Vagina (tissue), 2 donors: ENCODE measurements around the gene ATXN2. TPM values are rescaled to one million over a fixed set of nuclear protein-coding genes. Genes with fewer than 3 reads are reported as not detected.

ENCODE experiments used
- DNase-seq, 2 donors: peaks; one replicate each; pipeline ENCODE4 v3.0.0-alpha.2; 2017; ENCODE audit errors: extremely low spot score in 2 of 2
- H3K27ac ChIP-seq: fragments of 200-600 bp; sonication (generic); one replicate; pipeline ENCODE4 v1.5.1; 2019
- H3K27me3 ChIP-seq: fragments of 200-600 bp; sonication (generic); one replicate; pipeline ENCODE4 v1.5.1; 2019
- H3K36me3 ChIP-seq, 2 donors: fragments of 200-600 bp; sonication (generic); one replicate each; pipeline ENCODE4 v1.5.1; 2017 to 2019
- H3K4me1 ChIP-seq: fragments of 200-600 bp; sonication (generic); one replicate; pipeline ENCODE4 v1.5.1; 2019
- H3K4me3 ChIP-seq, 2 donors: fragments of 200-600 bp; sonication (generic); 1 replicate in 1 of 2; 2 replicates in 1 of 2; pipeline ENCODE4 v1.5.1; 2016 to 2019
- H3K9me3 ChIP-seq: fragments of 200-600 bp; sonication (generic); one replicate; pipeline ENCODE4 v1.5.1; 2019
- CTCF ChIP-seq, 3 experiments: fragments of 450-650 bp in 2 of 3; fragments of 200-600 bp in 1 of 3; sonication (generic) in 1 of 3; IDR thresholded peaks; one replicate each; pipeline ENCODE4 v1.5.1; 2017 to 2019; ENCODE audit warnings: antibody characterized with exemption in 3 of 3, mild to moderate bottlenecking in 2 of 3, moderate library complexity in 2 of 3
- POLR2A ChIP-seq, 2 donors: fragments of 450-650 bp; IDR thresholded peaks; one replicate each; pipeline ENCODE4 v1.6.1; 2017; ENCODE audit warnings: antibody characterized with exemption in 2 of 2, mild to moderate bottlenecking in 2 of 2, moderate library complexity in 2 of 2
- POLR2AphosphoS5 ChIP-seq, 2 donors: sonication (generic); formaldehyde crosslinking; IDR thresholded peaks; one replicate each; pipeline ENCODE4 v1.9.0; 2017; ENCODE audit warnings: antibody characterized with exemption in 2 of 2, mild to moderate bottlenecking in 2 of 2, low read depth in 1 of 2; ENCODE audit not compliant: insufficient read depth in 1 of 2
- intact Hi-C: fragments of 100-400 bp; cut with DNase I; formaldehyde crosslinking; loops from one replicate; pipeline ENCODE4 v1.15.1; 2023
- total RNA-seq: library from RNA; depleted of rRNA; stranded (reverse); fragments of >200 nt; gene quantifications from one replicate; pipeline ENCODE4 v1.2.3, GENCODE V29; 2016

The ATXN2 gene
- total RNA-seq, 1 donor from 2014 or later = 70.2 TPM

GRCh38 chr12:111640506-111640905 lies 41.4 kb upstream of the ATXN2 start:
- intact Hi-C loops = no loop called here
- Histone ChIP-seq H3K27me3 (no peaks in the 10 kb centered on the region), H3K4me1 (peaks cover 20% of the 10 kb centered on the region), H3K4me3 (no peak overlapping the region), H3K27ac (no peak overlapping the region), H3K9me3 (no peaks in the 10 kb centered on the region), H3K36me3 (peaks cover 0 to 11% of the 10 kb centered on the region in 2 donors)
- no peak for TF ChIP-seq POLR2AphosphoS5 (IDR thresholded peaks at IDR 0.05; ENCODE audit: insufficient read depth in 1 of 2, low read depth in 1 of 2)
- no peak for TF ChIP-seq POLR2A (IDR thresholded peaks at IDR 0.05)
- no peak for TF ChIP-seq CTCF (IDR thresholded peaks at IDR 0.05)
- no peak for DNase-seq

GRCh38 chr12:111638556-111638955 lies 39.4 kb upstream of the ATXN2 start:
- intact Hi-C loops = loop anchor here (5.0 kb wide), 1 partner anchor 41 kb away; the partner anchor contains the start of gene ATXN2
- Histone ChIP-seq H3K27me3 (no peaks in the 10 kb centered on the region), H3K4me3 (no peak overlapping the region), H3K9me3 (no peaks in the 10 kb centered on the region), H3K27ac (no peak overlapping the region), H3K4me1 (peaks cover 25% of the 10 kb centered on the region), H3K36me3 (peaks cover 0 to 1% of the 10 kb centered on the region in 2 donors)
- no peak for DNase-seq
- TF ChIP-seq CTCF (IDR thresholded peaks at IDR 0.05) (no peak), POLR2A (IDR thresholded peaks at IDR 0.05) (no peak), POLR2AphosphoS5 (IDR thresholded peaks at IDR 0.05; ENCODE audit: insufficient read depth in 1 of 2, low read depth in 1 of 2) (no peak)

- H3K9me3 ChIP-seq = no peaks in the 10 kb centered on the region
- intact Hi-C loops = loop anchor here (5.0 kb wide), 1 partner anchor 39 kb away; the partner anchor contains the start of gene ATXN2
Observed at GRCh38 chr12:111636209-111636945, 37.3 kb upstream of the ATXN2 start.

GRCh38 chr12:111635524-111635923 lies 36.4 kb upstream of the ATXN2 start:
- TF ChIP-seq CTCF (IDR thresholded peaks at IDR 0.05) = no peak
- no peak for TF ChIP-seq POLR2AphosphoS5 (IDR thresholded peaks at IDR 0.05; ENCODE audit: insufficient read depth in 1 of 2, low read depth in 1 of 2)
- no peak for TF ChIP-seq POLR2A (IDR thresholded peaks at IDR 0.05)
- Histone ChIP-seq H3K9me3 (no peaks in the 10 kb centered on the region), H3K4me3 (no peak overlapping the region), H3K4me1 (peaks cover 25% of the 10 kb centered on the region), H3K27me3 (no peaks in the 10 kb centered on the region), H3K36me3 (no peaks in the 10 kb centered on the region), H3K27ac (peak overlapping the region; percentile 83)
- DNase-seq = no peak
- intact Hi-C loops = loop anchor here (5.0 kb wide), 1 partner anchor 38 kb away; the partner anchor contains the start of gene ATXN2

More at GRCh38 chr12:111636209-111636945, 37.3 kb upstream of the ATXN2 start:
- no peaks in the 10 kb centered on the region for H3K36me3 ChIP-seq
- H3K4me1 ChIP-seq = peaks cover 25% of the 10 kb centered on the region
- H3K27me3 ChIP-seq = no peaks in the 10 kb centered on the region
- TF ChIP-seq POLR2A (IDR thresholded peaks at IDR 0.05) (no peak), POLR2AphosphoS5 (IDR thresholded peaks at IDR 0.05; ENCODE audit: insufficient read depth in 1 of 2, low read depth in 1 of 2) (peak; percentile 30 to 62)
- peak overlapping the region; percentile 4 to 24 for H3K4me3 ChIP-seq
- peak overlapping the region; percentile 83 for H3K27ac ChIP-seq
- DNase-seq = peak in 1 of 2 donors; percentile 91

GRCh38 chr12:111628505-111629260 lies 29.6 kb upstream of the ATXN2 start:
- intact Hi-C loops = loop anchor here (5.0 kb wide), 1 partner anchor 481 kb away; no protein-coding TSS in a partner anchor

More at GRCh38 chr12:111628505-111629260, 29.6 kb upstream of the ATXN2 start:
- TF ChIP-seq POLR2AphosphoS5 (IDR thresholded peaks at IDR 0.05; ENCODE audit: insufficient read depth in 1 of 2, low read depth in 1 of 2) = no peak
- TF ChIP-seq POLR2A (IDR thresholded peaks at IDR 0.05) = no peak
- no peak for TF ChIP-seq CTCF (IDR thresholded peaks at IDR 0.05)
- no peak for DNase-seq
- H3K9me3 ChIP-seq = no peaks in the 10 kb centered on the region
- no peaks in the 10 kb centered on the region for H3K4me1 ChIP-seq
- H3K27ac ChIP-seq = no peak overlapping the region
- H3K36me3 ChIP-seq = no peaks in the 10 kb centered on the region
- no peak overlapping the region for H3K4me3 ChIP-seq
- H3K27me3 ChIP-seq = no peaks in the 10 kb centered on the region
